ENCODE results near the gene CLBA1.
A peak's percentile ranks its signal among the peaks of the same experiment; 100 is the strongest.

Gene CLBA1

GRCh38 chr14:104993808-104994591 is 8.4 kb downstream of the CLBA1 start:
- TF ChIP-seq CTCF (IDR thresholded peaks at IDR 0.05; ENCODE audit: unreplicated experiment in 3 of 3): no peak
- H3K36me3 Mint-ChIP-seq (ENCODE audit: low read depth): peaks cover 28% of the 10 kb centered on the region
- H3K4me3 Mint-ChIP-seq: no peak overlapping the region
- H3K27ac Mint-ChIP-seq: peak overlapping the region in 2 of 3 experiments; percentile 48 to 80
- H3K27me3 Mint-ChIP-seq (ENCODE audit: low read depth): peaks cover under 1% of the 10 kb centered on the region
- H3K9me3 Mint-ChIP-seq: no peaks in the 10 kb centered on the region
- peaks cover 25% of the 10 kb centered on the region for H3K4me1 Mint-ChIP-seq

GRCh38 chr14:104994978-104995377 is 9.4 kb downstream of the CLBA1 start:
- H3K36me3 Mint-ChIP-seq (ENCODE audit: low read depth): peaks cover 33% of the 10 kb centered on the region
- H3K27ac Mint-ChIP-seq: no peak overlapping the region
- H3K4me3 Mint-ChIP-seq: no peak overlapping the region
- no peaks in the 10 kb centered on the region for H3K9me3 Mint-ChIP-seq
- no peak for TF ChIP-seq CTCF (IDR thresholded peaks at IDR 0.05; ENCODE audit: unreplicated experiment in 3 of 3)
- peaks cover 3% of the 10 kb centered on the region for H3K27me3 Mint-ChIP-seq (ENCODE audit: low read depth)
- peaks cover 25% of the 10 kb centered on the region for H3K4me1 Mint-ChIP-seq

GRCh38 chr14:104996032-104996431 is 10.4 kb downstream of the CLBA1 start:
- Mint-ChIP-seq H3K9me3 (no peaks in the 10 kb centered on the region), H3K27ac (no peak overlapping the region), H3K36me3 (ENCODE audit: low read depth) (peaks cover 34% of the 10 kb centered on the region), H3K4me1 (peaks cover 25% of the 10 kb centered on the region), H3K4me3 (no peak overlapping the region), H3K27me3 (ENCODE audit: low read depth) (peaks cover 3% of the 10 kb centered on the region)
- no peak for TF ChIP-seq CTCF (IDR thresholded peaks at IDR 0.05; ENCODE audit: unreplicated experiment in 3 of 3)

GRCh38 chr14:104996483-104996882 is 10.9 kb downstream of the CLBA1 start:
- H3K27ac Mint-ChIP-seq: no peak overlapping the region
- no peak for TF ChIP-seq CTCF (IDR thresholded peaks at IDR 0.05; ENCODE audit: unreplicated experiment in 3 of 3)
- H3K27me3 Mint-ChIP-seq (ENCODE audit: low read depth): peaks cover 3% of the 10 kb centered on the region
- peaks cover 34% of the 10 kb centered on the region for H3K36me3 Mint-ChIP-seq (ENCODE audit: low read depth)
- H3K4me1 Mint-ChIP-seq: peaks cover 25% of the 10 kb centered on the region
- H3K4me3 Mint-ChIP-seq: no peak overlapping the region
- no peaks in the 10 kb centered on the region for H3K9me3 Mint-ChIP-seq

- Mint-ChIP-seq H3K4me1 (peaks cover 15% of the 10 kb centered on the region), H3K4me3 (no peak overlapping the region), H3K27me3 (ENCODE audit: low read depth) (peaks cover 3% of the 10 kb centered on the region), H3K9me3 (no peaks in the 10 kb centered on the region), H3K27ac (no peak overlapping the region), H3K36me3 (ENCODE audit: low read depth) (peaks cover 16% of the 10 kb centered on the region)
- TF ChIP-seq CTCF (IDR thresholded peaks at IDR 0.05; ENCODE audit: unreplicated experiment in 3 of 3): no peak
Observed at GRCh38 chr14:104998801-104999200, 13.2 kb downstream of the CLBA1 start.

- H3K27ac Mint-ChIP-seq: no peak overlapping the region
- no peaks in the 10 kb centered on the region for H3K9me3 Mint-ChIP-seq
- peaks cover 9% of the 10 kb centered on the region for H3K4me1 Mint-ChIP-seq
- H3K4me3 Mint-ChIP-seq: no peak overlapping the region
- H3K36me3 Mint-ChIP-seq (ENCODE audit: low read depth): peaks cover 11% of the 10 kb centered on the region
- peaks cover 3% of the 10 kb centered on the region for H3K27me3 Mint-ChIP-seq (ENCODE audit: low read depth)
- no peak for TF ChIP-seq CTCF (IDR thresholded peaks at IDR 0.05; ENCODE audit: unreplicated experiment in 3 of 3)
Observed at GRCh38 chr14:104999361-104999760, 13.8 kb downstream of the CLBA1 start.
